Measurements from ENCODE around the gene HSPA1B. TPM values are rescaled to one million over a fixed set of nuclear protein-coding genes. Genes with fewer than 3 reads are reported as not detected.
"Not testable (repeated sequence)": the region's sequence is repeated elsewhere in the genome, so short reads cannot be mapped to it uniquely, and the experiment has no call there.

HSPA1B gene
- total and polyA plus RNA-seq, 2 experiments from 2014 or later, result 111 to 172 TPM

DNA sequence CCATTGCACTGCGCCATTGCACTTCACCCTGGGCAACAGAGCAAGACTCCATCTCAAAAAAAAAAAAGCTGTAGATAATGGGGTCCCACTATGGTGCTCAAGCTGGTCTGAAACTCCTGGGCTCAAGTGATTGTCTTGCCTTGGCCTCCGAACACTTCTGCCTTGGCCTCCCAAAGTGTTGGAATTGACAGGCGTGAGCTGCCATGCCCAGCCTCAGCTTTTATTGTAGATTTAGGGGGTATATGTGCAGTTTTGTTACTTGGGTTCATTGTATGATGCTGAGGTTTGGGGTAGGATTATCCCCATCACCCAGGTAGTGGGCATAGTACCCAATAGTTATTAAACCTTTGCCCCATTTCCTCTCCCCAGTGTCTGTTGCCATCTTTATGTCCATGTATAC lies 11.4 kb downstream of the HSPA1B start:
- Histone ChIP-seq H3K4me3 (no peak overlapping the region), H3K27me3 (no peaks in the 10 kb centered on the region), H2AFZ (no peak overlapping the region), H3K4me2 (peak overlapping the region; percentile 82), H3K9me2 (replicated peaks; ENCODE audit: insufficient read depth) (no peaks in the 10 kb centered on the region), H4K20me1 (ENCODE audit: insufficient read depth, poor library complexity, severe bottlenecking) (peaks cover 29% of the 10 kb centered on the region), H3K79me2 (peaks cover 43% of the 10 kb centered on the region), H3K4me1 (ENCODE audit: insufficient read depth) (peaks cover 16% of the 10 kb centered on the region), H3K27ac (no peak overlapping the region), H3K36me3 (replicated peaks; ENCODE audit: insufficient read depth, low read depth) (no peaks in the 10 kb centered on the region), H3K9me3 (ENCODE audit: low read depth) (no peaks in the 10 kb centered on the region)
- DNase-seq (ENCODE audit: low spot score), result no peak
- 99% methylated on average over 3 of the region's 3 CpGs for WGBS (ENCODE audit: low lambda C conversion rate, missing lambda C conversion rate)
- TF ChIP-seq EZH2 (IDR thresholded peaks at IDR 0.05; ENCODE audit: borderline replicate concordance), result no peak
- TF ChIP-seq, protein P1, sequence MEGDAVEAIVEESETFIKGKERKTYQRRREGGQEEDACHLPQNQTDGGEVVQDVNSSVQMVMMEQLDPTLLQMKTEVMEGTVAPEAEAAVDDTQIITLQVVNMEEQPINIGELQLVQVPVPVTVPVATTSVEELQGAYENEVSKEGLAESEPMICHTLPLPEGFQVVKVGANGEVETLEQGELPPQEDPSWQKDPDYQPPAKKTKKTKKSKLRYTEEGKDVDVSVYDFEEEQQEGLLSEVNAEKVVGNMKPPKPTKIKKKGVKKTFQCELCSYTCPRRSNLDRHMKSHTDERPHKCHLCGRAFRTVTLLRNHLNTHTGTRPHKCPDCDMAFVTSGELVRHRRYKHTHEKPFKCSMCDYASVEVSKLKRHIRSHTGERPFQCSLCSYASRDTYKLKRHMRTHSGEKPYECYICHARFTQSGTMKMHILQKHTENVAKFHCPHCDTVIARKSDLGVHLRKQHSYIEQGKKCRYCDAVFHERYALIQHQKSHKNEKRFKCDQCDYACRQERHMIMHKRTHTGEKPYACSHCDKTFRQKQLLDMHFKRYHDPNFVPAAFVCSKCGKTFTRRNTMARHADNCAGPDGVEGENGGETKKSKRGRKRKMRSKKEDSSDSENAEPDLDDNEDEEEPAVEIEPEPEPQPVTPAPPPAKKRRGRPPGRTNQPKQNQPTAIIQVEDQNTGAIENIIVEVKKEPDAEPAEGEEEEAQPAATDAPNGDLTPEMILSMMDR (IDR thresholded peaks at IDR 0.05; ENCODE audit: poor library complexity), result no peak
- no peak for TF ChIP-seq EZH2phosphoT487 (IDR thresholded peaks at IDR 0.05; ENCODE audit: low read depth, severe bottlenecking, unreplicated experiment)

DNA sequence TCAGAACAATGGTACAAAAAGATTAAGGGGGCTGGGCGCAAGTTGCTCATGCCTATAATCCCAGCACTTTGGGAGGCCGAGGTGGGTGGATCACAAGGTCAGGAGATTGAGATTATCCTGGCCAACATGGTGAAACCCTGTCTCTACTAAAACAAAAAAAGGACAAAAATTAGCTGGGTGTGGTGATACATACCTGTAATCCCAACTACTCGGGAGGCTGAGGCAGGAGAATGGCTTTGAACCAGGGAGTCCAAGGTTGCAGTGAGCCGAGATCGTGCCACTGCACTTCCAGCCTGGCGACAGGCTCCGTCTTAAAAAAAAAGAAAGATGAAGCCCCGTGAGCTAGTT lies 12.2 kb downstream of the HSPA1B start:
- Histone ChIP-seq H4K20me1 (ENCODE audit: insufficient read depth, poor library complexity, severe bottlenecking) (peaks cover 29% of the 10 kb centered on the region), H3K4me1 (ENCODE audit: insufficient read depth) (peaks cover 13% of the 10 kb centered on the region), H3K79me2 (peaks cover 43% of the 10 kb centered on the region)
- H3K4me2 ChIP-seq; H3K27me3 ChIP-seq; H3K36me3 ChIP-seq (replicated peaks; ENCODE audit: insufficient read depth, low read depth); H3K27ac ChIP-seq; H3K4me3 ChIP-seq; H2AFZ ChIP-seq; H3K9me2 ChIP-seq (replicated peaks; ENCODE audit: insufficient read depth); DNase-seq (ENCODE audit: low spot score); H3K9me3 ChIP-seq (ENCODE audit: low read depth): not testable (repeated sequence)
- 94% methylated on average over 8 of the region's 8 CpGs for WGBS (ENCODE audit: low lambda C conversion rate, missing lambda C conversion rate)

DNA sequence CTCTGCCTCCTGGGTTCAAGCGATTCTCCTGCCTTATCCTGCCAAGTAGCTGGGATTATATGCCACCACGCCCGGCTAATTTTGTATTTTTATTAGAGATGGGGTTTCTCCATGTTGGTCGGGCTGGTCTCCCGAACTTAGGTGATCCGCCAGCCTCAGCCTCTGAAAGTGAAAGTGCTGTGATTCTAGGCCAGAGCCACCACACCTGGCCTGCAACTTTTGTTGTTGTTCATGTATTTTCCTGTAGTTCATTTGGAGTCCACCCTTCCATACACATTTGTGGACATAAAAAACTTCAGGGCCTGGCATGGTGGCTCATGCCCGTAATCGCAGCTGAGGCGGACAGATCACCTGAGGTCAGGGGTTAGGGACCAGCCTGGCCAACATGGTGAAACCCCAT lies 14.5 kb downstream of the HSPA1B start:
- H2AFZ ChIP-seq, result no peak overlapping the region
- H3K36me3 ChIP-seq (replicated peaks; ENCODE audit: insufficient read depth, low read depth), result no peaks in the 10 kb centered on the region
- TF ChIP-seq, protein P1 (IDR thresholded peaks at IDR 0.05; ENCODE audit: poor library complexity), result no peak
- TF ChIP-seq EZH2 (IDR thresholded peaks at IDR 0.05; ENCODE audit: borderline replicate concordance) (no peak), EZH2phosphoT487 (IDR thresholded peaks at IDR 0.05; ENCODE audit: low read depth, severe bottlenecking, unreplicated experiment) (no peak)

DNA sequence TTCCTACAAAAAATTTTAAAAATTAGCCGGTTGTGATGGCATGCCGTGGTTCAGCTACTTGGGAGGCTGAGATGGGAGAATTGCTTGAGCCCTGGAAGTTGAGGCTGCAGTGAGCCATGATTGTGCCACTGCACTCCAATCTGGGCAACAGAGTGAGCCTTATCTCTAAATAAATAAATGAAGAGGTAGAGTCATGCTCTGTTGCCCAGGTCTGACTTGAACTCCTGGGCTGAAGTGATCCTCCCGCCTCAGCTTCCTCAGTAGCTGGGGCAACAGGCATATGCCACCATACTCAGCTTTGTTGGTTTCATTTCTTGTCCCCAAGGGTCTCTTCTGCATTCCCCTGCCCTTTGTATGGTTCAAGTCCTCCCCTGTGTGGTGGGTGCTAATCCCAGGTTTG lies 17.0 kb downstream of the HSPA1B start:
- Histone ChIP-seq H3K79me2 (no peaks in the 10 kb centered on the region), H3K4me3 (no peak overlapping the region), H3K9me2 (replicated peaks; ENCODE audit: insufficient read depth) (no peaks in the 10 kb centered on the region), H3K27ac (no peak overlapping the region), H3K4me2 (no peak overlapping the region), H2AFZ (no peak overlapping the region), H3K27me3 (no peaks in the 10 kb centered on the region), H3K36me3 (replicated peaks; ENCODE audit: insufficient read depth, low read depth) (no peaks in the 10 kb centered on the region), H3K9me3 (ENCODE audit: low read depth) (no peaks in the 10 kb centered on the region), H3K4me1 (ENCODE audit: insufficient read depth) (no peaks in the 10 kb centered on the region), H4K20me1 (ENCODE audit: insufficient read depth, poor library complexity, severe bottlenecking) (no peaks in the 10 kb centered on the region)
- WGBS (ENCODE audit: low lambda C conversion rate, missing lambda C conversion rate), result 96% methylated on average over 3 of the region's 3 CpGs
- TF ChIP-seq, protein P1 (IDR thresholded peaks at IDR 0.05; ENCODE audit: poor library complexity), result no peak
- TF ChIP-seq EZH2phosphoT487 (IDR thresholded peaks at IDR 0.05; ENCODE audit: low read depth, severe bottlenecking, unreplicated experiment) (no peak), EZH2 (IDR thresholded peaks at IDR 0.05; ENCODE audit: borderline replicate concordance) (no peak)
- DNase-seq (ENCODE audit: low spot score), result no peak

More for the DNA sequence above, 14.5 kb downstream of the HSPA1B start:
- Histone ChIP-seq H3K79me2 (peaks cover 21% of the 10 kb centered on the region), H3K9me2 (replicated peaks; ENCODE audit: insufficient read depth) (no peaks in the 10 kb centered on the region), H3K4me2 (no peak overlapping the region), H4K20me1 (ENCODE audit: insufficient read depth, poor library complexity, severe bottlenecking) (peaks cover 22% of the 10 kb centered on the region), H3K9me3 (ENCODE audit: low read depth) (no peaks in the 10 kb centered on the region), H3K27me3 (no peaks in the 10 kb centered on the region), H3K27ac (no peak overlapping the region), H3K4me1 (ENCODE audit: insufficient read depth) (peaks cover 10% of the 10 kb centered on the region), H3K4me3 (no peak overlapping the region)
- no peak for DNase-seq (ENCODE audit: low spot score)
- 93% methylated on average over 9 of the region's 9 CpGs for WGBS (ENCODE audit: low lambda C conversion rate, missing lambda C conversion rate)

Measured in hepatocyte (in vitro differentiated cells).